ENCODE results near the gene RAD51D. TPM values are rescaled to one million over a fixed set of nuclear protein-coding genes. Genes with fewer than 3 reads are reported as not detected.

Gene RAD51D
- 10 to 100 TPM; 19.9 to 31.8 TPM for total RNA-seq

GRCh38 chr17:35119370-35120165 is at the start of gene RAD51D:
RAD51D (minus strand) TSS chr17:35119860; CDS start chr17:35119613, 247 bp downstream.
- peak within 1 kb of the TSS; percentile 92 for H3K27ac Mint-ChIP-seq
- H3K4me3 Mint-ChIP-seq, result peak within 1 kb of the TSS; percentile 85
- DNase-seq, result peak; percentile 90

GRCh38 chr17:35167666-35168065 is 48.0 kb upstream of the RAD51D start:
- POLR2A ChIA-PET, result interaction anchor here (0.7 kb wide), 1 partner anchor 374 kb away, joined by 4 read pairs; no protein-coding TSS in a partner anchor
- DNase-seq, result no peak
- ATAC-seq, result no peak
- H3K4me3 Mint-ChIP-seq, result no peak overlapping the region
- intact Hi-C loops (cut with DNase I, micrococcal nuclease), result no loop called here
- no peaks in the 10 kb centered on the region for H3K36me3 Mint-ChIP-seq (ENCODE audit: low read depth)
- H3K27me3 Mint-ChIP-seq, result no peaks in the 10 kb centered on the region
- peaks cover 28% of the 10 kb centered on the region for H3K4me1 Mint-ChIP-seq
- CTCF ChIA-PET, result interaction anchor here (0.5 to 1.2 kb wide), 5 partner anchors 16 to 395 kb away, joined by 3 to 5 read pairs (median 4); partner anchors contain the start of gene SLFN12L
- H3K27ac Mint-ChIP-seq, result no peak overlapping the region
- H3K9me3 Mint-ChIP-seq (ENCODE audit: low read depth), result no peaks in the 10 kb centered on the region

More at GRCh38 chr17:35119370-35120165, at the start of gene RAD51D:
- ChIA-PET POLR2A (interaction anchor here (0.5 to 1.2 kb wide), 11 partner anchors 9 to 709 kb away, joined by 3 to 10 read pairs (median 4); partner anchors contain the start of genes LIG3 and NLE1), CTCF (interaction anchor here (0.5 to 3.7 kb wide), 47 partner anchors 8 to 740 kb away, joined by 3 to 28 read pairs (median 4); partner anchors contain the start of gene LIG3)
- peak; percentile 88 for ATAC-seq
- Mint-ChIP-seq H3K36me3 (ENCODE audit: low read depth) (peaks cover 23% of the 10 kb centered on the region), H3K27me3 (no peaks in the 10 kb centered on the region), H3K9me3 (ENCODE audit: low read depth) (no peaks in the 10 kb centered on the region), H3K4me1 (peaks cover 33% of the 10 kb centered on the region)
- intact Hi-C loops (cut with DNase I, micrococcal nuclease), result loop anchor here (1.0 to 5.0 kb wide), 11 partner anchors 30 to 919 kb away; partner anchors contain the start of genes CCT6B (in 1 of the 2), LIG3 (in 1 of the 2) and ZNF830 (in 1 of the 2)

GRCh38 chr17:35167046-35167445 is 47.4 kb upstream of the RAD51D start:
- CTCF ChIA-PET, result interaction anchor here (0.8 to 1.2 kb wide), 2 partner anchors 17 to 371 kb away, joined by 4 to 5 read pairs; partner anchors contain the start of gene SLFN12L
- peaks cover 27% of the 10 kb centered on the region for H3K4me1 Mint-ChIP-seq
- no peak for DNase-seq
- no peak overlapping the region for H3K27ac Mint-ChIP-seq
- intact Hi-C loops (cut with DNase I, micrococcal nuclease), result no loop called here
- POLR2A ChIA-PET, result no interaction called here
- H3K36me3 Mint-ChIP-seq (ENCODE audit: low read depth), result no peaks in the 10 kb centered on the region
- no peaks in the 10 kb centered on the region for H3K27me3 Mint-ChIP-seq
- no peaks in the 10 kb centered on the region for H3K9me3 Mint-ChIP-seq (ENCODE audit: low read depth)
- ATAC-seq, result no peak
- no peak overlapping the region for H3K4me3 Mint-ChIP-seq

GRCh38 chr17:35166526-35166925 is 46.9 kb upstream of the RAD51D start:
- ChIA-PET CTCF (interaction anchor here (0.6 to 0.9 kb wide), 2 partner anchors 17 to 445 kb away, joined by 3 to 4 read pairs; no protein-coding TSS in a partner anchor), POLR2A (no interaction called here)
- Mint-ChIP-seq H3K27me3 (no peaks in the 10 kb centered on the region), H3K9me3 (ENCODE audit: low read depth) (no peaks in the 10 kb centered on the region), H3K27ac (no peak overlapping the region), H3K4me3 (no peak overlapping the region), H3K4me1 (peaks cover 27% of the 10 kb centered on the region), H3K36me3 (ENCODE audit: low read depth) (no peaks in the 10 kb centered on the region)
- DNase-seq (no peak), ATAC-seq (no peak)
- intact Hi-C loops (cut with DNase I, micrococcal nuclease), result no loop called here

- no peaks in the 10 kb centered on the region for H3K36me3 Mint-ChIP-seq (ENCODE audit: low read depth)
- intact Hi-C loops (cut with DNase I, micrococcal nuclease), result no loop called here
- peaks cover 40% of the 10 kb centered on the region for H3K4me1 Mint-ChIP-seq
- no peak overlapping the region for H3K4me3 Mint-ChIP-seq
- DNase-seq, result no peak
- ATAC-seq, result no peak
- no peaks in the 10 kb centered on the region for H3K9me3 Mint-ChIP-seq (ENCODE audit: low read depth)
- CTCF ChIA-PET, result interaction anchor here (0.6 to 1.4 kb wide), 5 partner anchors 15 to 524 kb away, joined by 3 to 6 read pairs (median 3); no protein-coding TSS in a partner anchor
- POLR2A ChIA-PET, result interaction anchor here (0.6 kb wide), 1 partner anchor 570 kb away, joined by 3 read pairs; no protein-coding TSS in a partner anchor
- H3K27me3 Mint-ChIP-seq, result no peaks in the 10 kb centered on the region
- H3K27ac Mint-ChIP-seq, result no peak overlapping the region
Observed at GRCh38 chr17:35164716-35165115, 45.1 kb upstream of the RAD51D start.

GRCh38 chr17:35163886-35164285 is 44.2 kb upstream of the RAD51D start:
- ChIA-PET CTCF (interaction anchor here (0.5 kb wide), 1 partner anchor 24 kb away, joined by 5 read pairs; no protein-coding TSS in a partner anchor), POLR2A (no interaction called here)
- H3K36me3 Mint-ChIP-seq (ENCODE audit: low read depth), result no peaks in the 10 kb centered on the region
- intact Hi-C loops (cut with DNase I, micrococcal nuclease), result no loop called here
- no peak overlapping the region for H3K27ac Mint-ChIP-seq
- H3K4me3 Mint-ChIP-seq, result no peak overlapping the region
- peaks cover 48% of the 10 kb centered on the region for H3K4me1 Mint-ChIP-seq
- DNase-seq (no peak), ATAC-seq (no peak)
- H3K9me3 Mint-ChIP-seq (ENCODE audit: low read depth), result no peaks in the 10 kb centered on the region
- no peaks in the 10 kb centered on the region for H3K27me3 Mint-ChIP-seq

- ChIA-PET POLR2A (no interaction called here), CTCF (interaction anchor here (0.8 to 1.2 kb wide), 2 partner anchors 16 to 375 kb away, joined by 3 to 5 read pairs; partner anchors contain the start of gene SLFN12L)
- Mint-ChIP-seq H3K36me3 (ENCODE audit: low read depth) (no peaks in the 10 kb centered on the region), H3K4me1 (peaks cover 48% of the 10 kb centered on the region), H3K27me3 (no peaks in the 10 kb centered on the region), H3K4me3 (no peak overlapping the region), H3K27ac (no peak overlapping the region), H3K9me3 (ENCODE audit: low read depth) (no peaks in the 10 kb centered on the region)
- ATAC-seq (no peak), DNase-seq (no peak)
- intact Hi-C loops (cut with DNase I, micrococcal nuclease), result no loop called here
Observed at GRCh38 chr17:35162755-35163154, 43.1 kb upstream of the RAD51D start.

GRCh38 chr17:35161281-35161761 is 41.7 kb upstream of the RAD51D start:
- Mint-ChIP-seq H3K27ac (peak overlapping the region; percentile 57), H3K4me1 (peaks cover 48% of the 10 kb centered on the region), H3K9me3 (ENCODE audit: low read depth) (no peaks in the 10 kb centered on the region), H3K4me3 (peak overlapping the region; percentile 13), H3K36me3 (ENCODE audit: low read depth) (no peaks in the 10 kb centered on the region), H3K27me3 (no peaks in the 10 kb centered on the region)
- intact Hi-C loops (cut with DNase I, micrococcal nuclease), result no loop called here
- ATAC-seq, result peak; percentile 47
- DNase-seq, result no peak
- POLR2A ChIA-PET, result interaction anchor here (0.6 kb wide), 1 partner anchor 326 kb away, joined by 3 read pairs; no protein-coding TSS in a partner anchor
- CTCF ChIA-PET, result interaction anchor here (0.9 to 1.2 kb wide), 3 partner anchors 9 to 395 kb away, joined by 3 to 4 read pairs (median 3); no protein-coding TSS in a partner anchor

GRCh38 chr17:35160354-35161201 is 40.9 kb upstream of the RAD51D start:
- POLR2A ChIA-PET, result interaction anchor here (0.6 to 0.7 kb wide), 2 partner anchors 209 to 327 kb away, joined by 3 to 4 read pairs; no protein-coding TSS in a partner anchor
- CTCF ChIA-PET, result interaction anchor here (0.6 to 1.2 kb wide), 6 partner anchors 10 to 395 kb away, joined by 3 to 4 read pairs (median 3); no protein-coding TSS in a partner anchor
- H3K27ac Mint-ChIP-seq, result peak overlapping the region; percentile 57
- DNase-seq (peak; percentile 59), ATAC-seq (peak; percentile 65)
- H3K9me3 Mint-ChIP-seq (ENCODE audit: low read depth), result no peaks in the 10 kb centered on the region
- intact Hi-C loops (cut with DNase I, micrococcal nuclease), result no loop called here
- H3K4me1 Mint-ChIP-seq, result peaks cover 46% of the 10 kb centered on the region
- no peaks in the 10 kb centered on the region for H3K36me3 Mint-ChIP-seq (ENCODE audit: low read depth)
- H3K4me3 Mint-ChIP-seq, result peak overlapping the region; percentile 13
- H3K27me3 Mint-ChIP-seq, result no peaks in the 10 kb centered on the region

- DNase-seq, result no peak
- H3K27me3 Mint-ChIP-seq, result no peaks in the 10 kb centered on the region
- ChIA-PET POLR2A (no interaction called here), CTCF (interaction anchor here (0.7 to 1.2 kb wide), 3 partner anchors 32 to 396 kb away, joined by 3 to 4 read pairs (median 3); no protein-coding TSS in a partner anchor)
- no peak overlapping the region for H3K4me3 Mint-ChIP-seq
- peak overlapping the region; percentile 10 for H3K27ac Mint-ChIP-seq
- intact Hi-C loops (cut with DNase I, micrococcal nuclease), result no loop called here
- ATAC-seq, result no peak
- no peaks in the 10 kb centered on the region for H3K36me3 Mint-ChIP-seq (ENCODE audit: low read depth)
- peaks cover 41% of the 10 kb centered on the region for H3K4me1 Mint-ChIP-seq
- no peaks in the 10 kb centered on the region for H3K9me3 Mint-ChIP-seq (ENCODE audit: low read depth)
Observed at GRCh38 chr17:35159940-35160339, 40.3 kb upstream of the RAD51D start.
